Measurements from ENCODE around the gene SERPIND1.
"Not testable (repeated sequence)": the region's sequence is repeated elsewhere in the genome, so short reads cannot be mapped to it uniquely, and the experiment has no call there.

SERPIND1 gene

DNA sequence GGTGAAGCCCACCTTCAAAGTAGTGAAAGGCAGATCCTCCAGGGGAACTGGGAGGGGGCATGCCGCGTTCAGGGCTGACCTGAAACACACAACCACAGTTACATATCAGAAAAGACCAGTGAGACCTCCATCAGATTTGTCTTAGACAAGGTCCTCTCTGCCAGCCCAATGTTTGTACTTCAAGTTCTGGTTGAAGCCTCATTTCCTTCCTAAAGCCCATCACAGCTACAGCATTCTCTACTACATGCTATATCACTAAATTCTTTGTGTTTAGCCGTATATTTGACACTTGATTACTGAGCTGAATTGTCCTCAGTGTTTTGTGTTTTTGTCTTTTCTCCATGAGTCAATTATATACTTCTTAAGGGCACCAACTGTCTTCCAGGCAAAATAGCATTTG, 44.6 kb downstream of the SERPIND1 start:
- no peak for DNase-seq

DNA sequence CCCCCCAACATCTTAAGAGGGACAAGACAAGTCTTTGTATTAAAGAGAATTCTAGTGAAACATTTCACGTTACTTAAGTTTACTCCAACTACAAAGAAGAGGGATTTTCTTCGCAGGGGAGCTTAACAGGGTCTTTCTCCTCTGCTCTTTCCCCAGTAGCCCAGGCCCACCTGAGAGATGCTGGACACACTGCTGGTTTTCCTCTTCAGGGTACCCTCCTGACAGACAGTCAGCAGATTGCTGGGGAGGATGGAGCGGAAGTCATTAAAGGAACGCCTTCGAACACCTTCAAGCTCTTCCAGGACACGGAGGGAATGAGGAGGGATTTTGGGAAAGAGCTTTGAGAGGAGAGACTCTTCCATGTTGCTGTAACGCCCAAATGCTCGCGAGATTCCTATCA, 45.6 kb downstream of the SERPIND1 start:
- DNase-seq: no peak

DNA sequence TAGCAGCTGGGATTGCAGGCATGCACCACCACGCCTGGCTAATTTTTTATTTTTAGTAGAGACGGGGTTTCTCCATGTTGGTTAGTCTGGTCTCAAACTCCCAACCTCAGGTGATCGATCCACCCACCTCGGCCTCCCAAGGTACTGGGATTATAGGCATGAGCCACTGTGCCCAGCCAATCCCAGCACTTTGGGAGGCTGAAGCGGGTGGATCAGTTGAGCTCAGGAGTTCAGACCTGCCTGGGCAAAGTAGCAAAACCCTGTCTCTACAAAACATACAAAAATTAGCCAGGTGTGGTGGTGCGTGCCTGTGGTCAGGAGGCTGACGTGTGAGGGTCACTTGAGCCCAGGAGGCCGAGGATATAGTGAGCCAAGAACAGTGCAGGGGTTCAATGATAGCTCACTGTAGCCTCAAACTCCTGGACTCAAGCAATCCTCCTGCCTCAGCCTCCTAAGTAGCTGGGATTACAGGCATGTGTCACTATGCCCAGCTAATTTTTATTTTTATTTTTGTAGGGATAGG, 47.9 kb downstream of the SERPIND1 start:
- not testable (repeated sequence) for DNase-seq

DNA sequence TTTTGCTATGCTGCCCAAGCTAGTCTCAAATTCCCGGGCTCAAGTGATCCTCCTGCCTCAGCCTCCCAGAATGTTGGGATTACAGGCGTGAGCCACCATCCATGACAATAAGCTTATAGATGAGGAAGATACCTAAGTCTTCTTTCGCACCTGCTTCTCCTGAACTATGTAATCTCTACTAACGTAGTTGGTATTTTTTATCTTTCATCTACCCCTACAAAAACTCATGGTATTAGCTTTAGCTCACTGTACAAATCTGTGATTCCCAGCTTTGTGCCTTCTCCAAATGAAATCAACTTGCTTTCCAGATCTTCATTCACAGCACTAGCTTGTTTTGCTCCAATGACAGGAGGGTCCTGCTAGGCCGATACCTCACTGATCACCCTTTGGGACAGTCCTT, 48.3 kb downstream of the SERPIND1 start:
- DNase-seq: no peak

DNA sequence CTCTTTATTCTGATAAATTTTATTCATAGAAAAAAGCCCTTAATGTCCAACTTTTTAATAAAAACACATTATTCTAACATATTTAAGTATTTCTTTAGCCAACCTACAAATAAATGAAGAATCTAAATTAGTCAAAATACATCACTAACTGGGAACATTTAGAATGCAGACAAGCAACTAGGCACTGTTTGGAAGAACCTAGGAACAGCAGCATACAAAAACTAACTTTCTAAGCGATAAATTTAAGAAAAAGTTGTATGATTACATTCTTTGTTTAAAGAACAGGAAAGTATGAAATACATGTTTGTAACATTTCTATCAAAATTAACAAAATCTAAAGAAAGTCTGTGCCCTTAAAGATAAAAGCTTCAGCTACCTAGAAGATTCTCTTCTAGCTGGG, 49.4 kb downstream of the SERPIND1 start:
- no peak for DNase-seq

DNA sequence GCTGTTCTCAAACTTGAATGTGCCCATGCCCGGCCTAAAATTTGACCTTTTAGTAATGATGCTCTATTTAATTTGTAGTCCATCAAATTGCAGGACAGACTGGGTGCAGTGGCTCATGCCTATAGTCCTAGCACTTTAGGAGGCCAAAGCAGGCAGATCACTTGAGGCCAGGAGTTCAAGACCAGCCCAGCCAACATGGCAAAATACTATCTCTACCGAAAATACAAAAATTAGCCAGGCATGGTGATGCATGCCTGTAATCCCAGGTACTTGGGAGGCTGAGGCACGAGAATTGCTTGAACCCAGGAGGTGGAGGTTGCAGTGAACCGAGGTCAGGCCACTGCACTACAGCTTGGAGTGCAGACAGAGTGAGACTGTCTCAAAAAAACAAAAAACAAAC, 51.3 kb downstream of the SERPIND1 start:
- not testable (repeated sequence) for DNase-seq

- no peak for DNase-seq
Observed at GRCh38 chr22:20825624-20826023, 51.7 kb downstream of the SERPIND1 start.

DNA sequence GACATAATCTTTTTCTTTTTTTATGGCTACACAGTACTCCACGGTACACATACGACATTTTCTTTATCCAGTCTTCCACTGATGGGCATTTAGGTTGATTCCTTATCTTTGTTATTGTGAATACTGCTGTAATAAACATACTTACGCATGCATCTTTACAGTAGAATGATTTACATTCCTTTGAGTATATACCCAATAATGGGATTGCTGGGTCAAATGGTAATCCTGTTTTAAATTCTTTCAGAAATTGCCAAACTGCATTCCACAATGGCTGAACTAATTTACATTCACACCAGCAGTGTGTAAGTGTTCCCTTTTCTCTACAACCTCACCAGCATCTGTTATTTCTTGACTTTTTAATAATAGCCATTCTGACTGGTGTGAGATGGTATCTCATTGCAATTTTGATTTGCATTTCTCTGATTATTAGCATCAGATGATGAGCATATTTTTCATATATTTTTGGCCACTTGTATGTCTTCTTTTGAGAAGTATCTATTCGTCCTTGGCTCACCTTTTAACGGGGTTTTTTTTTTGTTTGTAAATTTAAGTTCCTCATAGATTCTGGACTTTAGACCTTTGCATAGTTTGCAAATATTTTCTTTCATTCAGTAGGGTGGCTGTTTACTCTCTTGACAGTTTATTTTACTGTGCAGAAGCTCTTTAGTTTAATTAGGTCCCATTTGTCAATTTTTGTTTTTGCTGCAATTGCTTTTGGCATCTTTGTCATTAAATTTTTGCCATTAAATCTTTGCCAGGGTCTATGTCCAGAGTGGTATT, 52.6 kb downstream of the SERPIND1 start:
- DNase-seq: not testable (repeated sequence)

- no peak for DNase-seq
Observed at GRCh38 chr22:20829491-20830134, 55.7 kb downstream of the SERPIND1 start.

- no peak for DNase-seq
Observed at GRCh38 chr22:20833225-20833665, 59.3 kb downstream of the SERPIND1 start.

- DNase-seq: no peak
Observed at GRCh38 chr22:20834206-20834605, 60.3 kb downstream of the SERPIND1 start.

DNA sequence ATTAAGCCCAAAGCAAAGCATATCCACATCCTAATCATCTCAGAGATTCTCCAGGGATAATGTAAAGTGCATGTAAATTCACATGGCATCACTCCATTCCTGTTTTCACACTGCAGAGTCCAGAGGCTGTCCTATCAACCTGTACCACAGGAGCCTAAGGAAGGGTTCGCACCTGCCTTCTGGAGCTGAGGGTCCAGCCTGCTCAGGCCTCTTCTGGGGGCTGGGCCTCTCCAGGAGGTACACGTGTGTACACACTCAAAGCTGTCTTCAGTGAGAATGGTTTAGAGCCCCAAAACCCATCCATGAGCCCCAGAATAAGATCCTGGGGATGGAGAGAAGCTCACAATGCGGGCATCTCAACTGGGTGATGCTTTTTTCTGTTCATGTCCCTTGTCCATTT, 60.8 kb downstream of the SERPIND1 start:
- DNase-seq: no peak

Measured in midbrain (tissue), 1 donor.